ENCODE data around the gene ABCA8. TPM values are rescaled to one million over a fixed set of nuclear protein-coding genes. Genes with fewer than 3 reads are reported as not detected.

ABCA8 gene
- total and polyA plus RNA-seq, 10 of the 15 experiments (the other 5 are each of a cell fraction or from before 2014, with no cell fraction given) = 0.05 to 0.15 TPM; not detected in 8

- no peaks in the 10 kb centered on the region for H3K36me3 ChIP-seq (ENCODE audit: control insufficient read depth in 2 of 2, insufficient read depth in 2 of 2, low read length in 1 of 2)
- H3K9ac ChIP-seq (ENCODE audit: control insufficient read depth, insufficient read depth, low read length) = no peak overlapping the region
- SMC1A ChIA-PET (ENCODE audit: uncharacterized antibody, unreplicated experiment) = interaction anchor here (1.2 to 1.5 kb wide), 2 partner anchors 10 to 13 kb away, joined by 3 to 6 read pairs; no protein-coding TSS in a partner anchor
- in situ Hi-C loops (cut with MboI) (no loop called here), intact Hi-C loops (cut with micrococcal nuclease; ENCODE audit: unreplicated experiment) (no loop called here)
- WGBS (ENCODE audit: insufficient coverage, insufficient replicate concordance, low lambda C conversion rate, missing lambda C conversion rate) = 0% methylated on average over 1 of the region's 1 CpG
- FAIRE-seq = no peak
- POLR2A ChIA-PET = no interaction called here
- CTCF ChIA-PET = interaction anchor here (0.7 kb wide), 1 partner anchor 1260 kb away, joined by 3 read pairs; no protein-coding TSS in a partner anchor
- TF ChIP-seq, protein P1, sequence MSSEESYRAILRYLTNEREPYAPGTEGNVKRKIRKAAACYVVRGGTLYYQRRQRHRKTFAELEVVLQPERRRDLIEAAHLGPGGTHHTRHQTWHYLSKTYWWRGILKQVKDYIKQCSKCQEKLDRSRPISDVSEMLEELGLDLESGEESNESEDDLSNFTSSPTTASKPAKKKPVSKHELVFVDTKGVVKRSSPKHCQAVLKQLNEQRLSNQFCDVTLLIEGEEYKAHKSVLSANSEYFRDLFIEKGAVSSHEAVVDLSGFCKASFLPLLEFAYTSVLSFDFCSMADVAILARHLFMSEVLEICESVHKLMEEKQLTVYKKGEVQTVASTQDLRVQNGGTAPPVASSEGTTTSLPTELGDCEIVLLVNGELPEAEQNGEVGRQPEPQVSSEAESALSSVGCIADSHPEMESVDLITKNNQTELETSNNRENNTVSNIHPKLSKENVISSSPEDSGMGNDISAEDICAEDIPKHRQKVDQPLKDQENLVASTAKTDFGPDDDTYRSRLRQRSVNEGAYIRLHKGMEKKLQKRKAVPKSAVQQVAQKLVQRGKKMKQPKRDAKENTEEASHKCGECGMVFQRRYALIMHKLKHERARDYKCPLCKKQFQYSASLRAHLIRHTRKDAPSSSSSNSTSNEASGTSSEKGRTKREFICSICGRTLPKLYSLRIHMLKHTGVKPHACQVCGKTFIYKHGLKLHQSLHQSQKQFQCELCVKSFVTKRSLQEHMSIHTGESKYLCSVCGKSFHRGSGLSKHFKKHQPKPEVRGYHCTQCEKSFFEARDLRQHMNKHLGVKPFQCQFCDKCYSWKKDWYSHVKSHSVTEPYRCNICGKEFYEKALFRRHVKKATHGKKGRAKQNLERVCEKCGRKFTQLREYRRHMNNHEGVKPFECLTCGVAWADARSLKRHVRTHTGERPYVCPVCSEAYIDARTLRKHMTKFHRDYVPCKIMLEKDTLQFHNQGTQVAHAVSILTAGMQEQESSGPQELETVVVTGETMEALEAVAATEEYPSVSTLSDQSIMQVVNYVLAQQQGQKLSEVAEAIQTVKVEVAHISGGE (CRISPR knock-in tag; IDR thresholded peaks at IDR 0.05) = no peak
- TF ChIP-seq NR2C2 (IDR thresholded peaks at IDR 0.05; ENCODE audit: borderline replicate concordance, control insufficient read depth, insufficient read length, low read depth) = no peak
- no peak for TF ChIP-seq NFYB (IDR thresholded peaks at IDR 0.05; ENCODE audit: insufficient read depth, low read depth, low read length)
- TF ChIP-seq BCLAF1 (IDR thresholded peaks at IDR 0.05) = no peak
- TF ChIP-seq KLF5 (IDR thresholded peaks at IDR 0.05; ENCODE audit: partially characterized antibody) = no peak
- H3K9me3 ChIP-seq (replicated peaks; ENCODE audit: control insufficient read depth, insufficient read depth, low read length) = no peaks in the 10 kb centered on the region
- no peak for ATAC-seq
- BruUV-seq (replicated peaks) = no TSS peak
- H3K27ac ChIP-seq (ENCODE audit: control insufficient read depth, insufficient read depth) = no peak overlapping the region
- DNase-seq (ENCODE audit: low read depth, low spot score) = no peak
- RAD21 ChIA-PET (ENCODE audit: unreplicated experiment) = no interaction called here
- no peak overlapping the region for H3K4me2 ChIP-seq (ENCODE audit: control insufficient read depth, insufficient read depth)
- no peaks in the 10 kb centered on the region for H3K4me1 ChIP-seq (ENCODE audit: control insufficient read depth, insufficient read depth, low read length)
- no peak overlapping the region for H2AFZ ChIP-seq (ENCODE audit: control insufficient read depth, low read depth, low read length)
- no peaks in the 10 kb centered on the region for H3K79me2 ChIP-seq (ENCODE audit: control insufficient read depth, insufficient read depth, low read length)
- H4K20me1 ChIP-seq (ENCODE audit: control insufficient read depth, insufficient read depth) = no peaks in the 10 kb centered on the region
- H3K27me3 ChIP-seq (replicated peaks in 1 of 2; ENCODE audit: control insufficient read depth in 2 of 2, insufficient read depth in 2 of 2, low read length in 1 of 2) = no peaks in the 10 kb centered on the region
- no peak overlapping the region for H3K4me3 ChIP-seq
Measured at GRCh38 chr17:68854452-68854851, 100.7 kb downstream of the ABCA8 start.

Data from GM12878 (cell line).